HS-5 (cell line): ENCODE data around the gene SOX1.

Experiments used
- DNase-seq: peaks from one replicate; pipeline ENCODE4 v3.0.0-alpha.2; 2012; ENCODE audit warnings: low read depth

The SOX1 gene

GRCh38 chr13:112058941-112059340 lies 8.0 kb upstream of the SOX1 start:
- DNase-seq: no peak

GRCh38 chr13:112059457-112060281 lies 7.3 kb upstream of the SOX1 start:
- DNase-seq: no peak

GRCh38 chr13:112060282-112060830 lies 6.6 kb upstream of the SOX1 start:
- no peak for DNase-seq

- no peak for DNase-seq
Measured at GRCh38 chr13:112060899-112061366, 6.0 kb upstream of the SOX1 start.

- no peak for DNase-seq
Measured at GRCh38 chr13:112061367-112062061, 5.4 kb upstream of the SOX1 start.

- no peak for DNase-seq
Measured at GRCh38 chr13:112062072-112062567, 4.8 kb upstream of the SOX1 start.

GRCh38 chr13:112062571-112063570 lies 4.1 kb upstream of the SOX1 start:
- no peak for DNase-seq

- no peak for DNase-seq
Measured at GRCh38 chr13:112063807-112064206, 3.1 kb upstream of the SOX1 start.

- no peak for DNase-seq
Measured at GRCh38 chr13:112064222-112064621, 2.7 kb upstream of the SOX1 start.

- DNase-seq: no peak
Measured at GRCh38 chr13:112065521-112065866, 1.5 kb upstream of the SOX1 start.

GRCh38 chr13:112065867-112066623 lies 904 bp upstream of the SOX1 start:
- no peak for DNase-seq

GRCh38 chr13:112066624-112067004 lies 335 bp upstream of the SOX1 start:
- no peak for DNase-seq

GRCh38 chr13:112067871-112068539 lies 1.1 kb downstream of the SOX1 start:
- no peak for DNase-seq

- DNase-seq: no peak
Measured at GRCh38 chr13:112068540-112069060, 1.7 kb downstream of the SOX1 start.

GRCh38 chr13:112069061-112069844 lies 2.3 kb downstream of the SOX1 start:
- no peak for DNase-seq

- no peak for DNase-seq
Measured at GRCh38 chr13:112069845-112070251, 2.9 kb downstream of the SOX1 start.

- DNase-seq: no peak
Measured at GRCh38 chr13:112071102-112071722, 4.3 kb downstream of the SOX1 start.

- DNase-seq: no peak
Measured at GRCh38 chr13:112071723-112072533, 5.0 kb downstream of the SOX1 start.
